K562 (cell line): ENCODE results near the gene PATL1. TPM values are rescaled to one million over a fixed set of nuclear protein-coding genes. Genes with fewer than 3 reads are reported as not detected.
A peak's percentile ranks its signal among the peaks of the same experiment; 100 is the strongest.

ENCODE experiments used
- E2F5 ChIP-seq: sonication (generic); formaldehyde crosslinking; IDR thresholded peaks from 2 replicates; pipeline ENCODE4 v1.8.0; 2022; ENCODE audit warnings: mild to moderate bottlenecking, missing genetic modification reagents
- EWSR1 ChIP-seq: fragments of 450-650 bp; IDR thresholded peaks from 2 replicates; pipeline ENCODE4 v1.6.1; 2018; ENCODE audit warnings: borderline replicate concordance, mild to moderate bottlenecking, low read depth, moderate library complexity; ENCODE audit not compliant: partially characterized antibody
- MAFK ChIP-seq: IDR thresholded peaks from 2 replicates; pipeline ENCODE4 v1.6.1; 2011; ENCODE audit warnings: low read length, improper control_type of control experiment
- NFE2 ChIP-seq: IDR thresholded peaks from 2 replicates; pipeline ENCODE4 v1.6.1; 2014; ENCODE audit warnings: antibody characterized with exemption, low read depth
- PHF8 ChIP-seq: fragments of 200-600 bp; sonication (generic); IDR thresholded peaks from 2 replicates; pipeline ENCODE4 v1.6.1; 2012; ENCODE audit warnings: mixed run types, mild to moderate bottlenecking, inconsistent platforms, low read length, moderate library complexity, borderline replicate concordance
- RREB1 ChIP-seq: fragments of 250-450 bp; sonication (Bioruptor Pico); IDR thresholded peaks from 2 replicates; pipeline ENCODE4 v1.4.0; 2020
- SMARCB1 ChIP-seq: IDR thresholded peaks from 2 replicates; pipeline ENCODE4 v1.6.1; 2011; ENCODE audit warnings: improper control_type of control experiment, low read depth; ENCODE audit not compliant: insufficient read length
- SMC3 ChIP-seq: conservative IDR thresholded peaks from 2 replicates; pipeline ENCODE4 v1.6.1; 2011; ENCODE audit warnings: low read depth, low read length, improper control_type of control experiment; ENCODE audit not compliant: insufficient read depth
- SP2 ChIP-seq: IDR thresholded peaks from 2 replicates; pipeline ENCODE4 v1.6.1; 2011; ENCODE audit warnings: mild to moderate bottlenecking, low read depth, low read length, moderate library complexity; ENCODE audit not compliant: poor library complexity, severe bottlenecking; ENCODE audit errors: extremely low read depth
- VEZF1 ChIP-seq: fragments of 200-800 bp; sonication (Bioruptor generic); IDR thresholded peaks from 2 replicates; pipeline ENCODE4 v1.6.1; 2017; ENCODE audit warnings: missing genetic modification characterization, missing compliant biosample characterization
- ZNF184 ChIP-seq: sonication (generic); formaldehyde crosslinking; IDR thresholded peaks from 2 replicates; pipeline ENCODE4 v1.5.0; 2020; ENCODE audit warnings: missing genetic modification reagents
- ZNF512 ChIP-seq: IDR thresholded peaks from 2 replicates; pipeline ENCODE4 v1.6.1; 2016; ENCODE audit warnings: missing genetic modification characterization, missing compliant biosample characterization
- ZNF518B ChIP-seq: fragments of 250-450 bp; sonication (Bioruptor Pico); IDR thresholded peaks from 2 replicates; pipeline ENCODE4 v1.5.0; 2021; ENCODE audit warnings: mild to moderate bottlenecking, moderate library complexity
- polyA plus RNA-seq, 8 experiments: library from polyadenylated mRNA; depleted of rRNA in 4 of 8; stranded (reverse) in 5 of 8; unstranded in 3 of 8; fragments of >200 nt; fragmentation: Nextera tagmentation in 2 of 8; fragmentation: Illumina TruSeq in 1 of 8; extraction: Ambion mirVana in 2 of 8; extraction: Trizol in 1 of 8; gene quantifications; 2 replicates each; pipeline versions ENCODE4 v1.2.1 to v1.2.3, GENCODE V29; 2011 to 2014; ENCODE audit warnings: inconsistent platforms in 1 of 8, missing spikeins in 1 of 8
- total RNA-seq, 7 experiments: library from RNA; depleted of rRNA in 6 of 7; stranded (reverse); fragments of >200 nt in 6 of 7; fragmentation: Illumina TruSeq in 2 of 7; extraction: Trizol in 2 of 7; gene quantifications; 2 replicates each; pipeline versions ENCODE4 v1.2.1 to v1.2.3, GENCODE V29; 2011 to 2021; ENCODE audit warnings: low replicate concordance in 1 of 7

Gene PATL1
- total and polyA plus RNA-seq, 9 of the 15 experiments (the other 6 are each of a cell fraction or from before 2014, with no cell fraction given): 3.2 to 48.0 (median 16.4) TPM

GRCh38 chr11:59668950-59669610 lies at the start of gene PATL1 (continued):
- TF ChIP-seq MAFK (no peak), ZNF512 (tag) (no peak), ZNF184 (CRISPR knock-in tag) (no peak), E2F5 (CRISPR knock-in tag) (0 out of 2 replicates have a peak, but pooled peaks have one; percentile 54), SP2 (no peak), NFE2 (no peak), ZNF518B (CRISPR knock-in tag) (no peak), EWSR1 (no peak), PHF8 (peak; percentile 64; the same call in 1 of the 2 replicates), RREB1 (no peak), SMC3 (no peak), SMARCB1 (no peak), VEZF1 (peak; percentile 56)
